Naive thymus-derived CD8-positive, alpha-beta T cell (primary cell): Measurements from ENCODE around the gene SCN4A. TPM values are rescaled to one million over a fixed set of nuclear protein-coding genes. Genes with fewer than 3 reads are reported as not detected.
A peak's percentile ranks its signal among the peaks of the same experiment; 100 is the strongest.
"Not testable (repeated sequence)": the region's sequence is repeated elsewhere in the genome, so short reads cannot be mapped to it uniquely, and the experiment has no call there.

ENCODE experiments used
- ATAC-seq, 2 donors: fragments of 150-1000 bp; cut with Tn5 transposase in 1 of 2; sonication (Bioruptor Pico), chemical (Tn5 transposase) in 1 of 2; 1 replicate in 1 of 2; 2 replicates in 1 of 2; pipeline ENCODE4 v1.10.0; 2021; ENCODE audit warnings: mild to moderate bottlenecking in 2 of 2, moderate library complexity in 2 of 2
- POLR2A ChIA-PET: fragments of 350-600 bp; sonication (Branson Sonifier 250); formaldehyde crosslinking; loops from one replicate; lab custom pipeline; 2021; ENCODE audit warnings: antibody characterized with exemption; lab: Charles Lee
- DNase-seq, 10 donors: peaks; one replicate each; pipeline versions ENCODE4 v3.0.0 to v3.0.0-alpha.2; 2020 to 2022
- H3K27ac Mint-ChIP-seq, 10 donors: one replicate each; pipeline ENCODE4 v1.8.0; 2020 to 2022; ENCODE audit warnings: mild to moderate bottlenecking in 10 of 10, mixed read lengths in 10 of 10, moderate library complexity in 4 of 10, inconsistent platforms in 1 of 10
- H3K27me3 Mint-ChIP-seq, 5 donors: one replicate each; pipeline ENCODE4 v1.8.0; 2021 to 2022; ENCODE audit warnings: mixed read lengths in 5 of 5
- H3K36me3 Mint-ChIP-seq, 3 donors: one replicate each; pipeline ENCODE4 v1.8.0; 2020 to 2022; ENCODE audit warnings: mixed read lengths in 3 of 3, mild to moderate bottlenecking in 2 of 3, inconsistent platforms in 1 of 3
- H3K4me1 Mint-ChIP-seq, 4 donors: one replicate each; pipeline ENCODE4 v1.8.0; 2021 to 2022; ENCODE audit warnings: mixed read lengths in 4 of 4
- H3K4me3 Mint-ChIP-seq, 10 donors: one replicate each; pipeline ENCODE4 v1.8.0; 2020 to 2022; ENCODE audit warnings: mild to moderate bottlenecking in 10 of 10, mixed read lengths in 10 of 10, moderate library complexity in 6 of 10, inconsistent platforms in 1 of 10
- H3K9me3 Mint-ChIP-seq, 9 donors: one replicate each; pipeline ENCODE4 v1.8.0; 2020 to 2022; ENCODE audit warnings: mixed read lengths in 9 of 9, mild to moderate bottlenecking in 3 of 9, inconsistent platforms in 1 of 9, moderate library complexity in 1 of 9
- polyA plus RNA-seq, 3 donors: library from polyadenylated mRNA; unstranded; fragments of 300-500 nt; fragmentation: Illumina TruSeq; gene quantifications; one replicate each; pipeline ENCODE4 v1.2.3, GENCODE V29; 2021
- total RNA-seq, 8 experiments: library from RNA in 2 of 8; stranded (reverse) in 2 of 8; gene quantifications; one replicate each; pipeline ENCODE4 v1.2.3 and lab custom pipeline; 2021 to 2026

SCN4A gene
- total and polyA plus RNA-seq, 5 experiments from 2014 or later = 0.05 to 0.22 TPM; not detected in 3

GRCh38 chr17:63989622-63990345, 17.1 kb upstream of the SCN4A start:
- DNase-seq = no peak
- POLR2A ChIA-PET = interaction anchor here (1.0 to 2.1 kb wide), 8 partner anchors 10 to 71 kb away, joined by 3 to 12 read pairs (median 6); partner anchors contain the start of genes GH1 and ICAM2
- no peak for ATAC-seq
- H3K27me3 Mint-ChIP-seq = no peaks in the 10 kb centered on the region
- no peaks in the 10 kb centered on the region for H3K36me3 Mint-ChIP-seq
- peaks cover 20 to 63% (median 43%) of the 10 kb centered on the region in 4 donors for H3K4me1 Mint-ChIP-seq
- H3K27ac Mint-ChIP-seq = peak overlapping the region in 6 of 10 donors; percentile 53 to 83 (median 73)
- no peaks in the 10 kb centered on the region for H3K9me3 Mint-ChIP-seq
- peak overlapping the region in 4 of 10 donors; percentile 10 to 84 (median 73) for H3K4me3 Mint-ChIP-seq

GRCh38 chr17:63988741-63989621, 16.3 kb upstream of the SCN4A start:
- no peak overlapping the region for H3K4me3 Mint-ChIP-seq
- H3K4me1 Mint-ChIP-seq = peaks cover 20 to 62% (median 42%) of the 10 kb centered on the region in 4 donors
- H3K9me3 Mint-ChIP-seq = no peaks in the 10 kb centered on the region
- POLR2A ChIA-PET = interaction anchor here (0.6 to 2.1 kb wide), 3 partner anchors 9 to 11 kb away, joined by 3 to 7 read pairs (median 3); partner anchors contain the start of gene PRR29
- ATAC-seq (no peak), DNase-seq (no peak)
- no peaks in the 10 kb centered on the region for H3K27me3 Mint-ChIP-seq
- peak overlapping the region in 1 of 10 donors; percentile 40 for H3K27ac Mint-ChIP-seq
- no peaks in the 10 kb centered on the region for H3K36me3 Mint-ChIP-seq

GRCh38 chr17:63988127-63988478, 15.4 kb upstream of the SCN4A start:
- DNase-seq (no peak), ATAC-seq (no peak)
- Mint-ChIP-seq H3K4me1 (peaks cover 16 to 56% (median 36%) of the 10 kb centered on the region in 4 donors), H3K27me3 (no peaks in the 10 kb centered on the region), H3K9me3 (peaks cover 0 to under 1% (median 0%) of the 10 kb centered on the region in 9 donors), H3K4me3 (no peak overlapping the region), H3K36me3 (no peaks in the 10 kb centered on the region), H3K27ac (no peak overlapping the region)
- POLR2A ChIA-PET = interaction anchor here (1.3 kb wide), 1 partner anchor 10 kb away, joined by 3 read pairs; the partner anchor contains the start of gene PRR29

- POLR2A ChIA-PET = interaction anchor here (0.6 kb wide), 1 partner anchor 150 kb away, joined by 3 read pairs; no protein-coding TSS in a partner anchor
- DNase-seq (no peak), ATAC-seq (no peak)
- Mint-ChIP-seq H3K27ac (peak overlapping the region in 1 of 10 donors; percentile 9), H3K27me3 (no peaks in the 10 kb centered on the region), H3K4me3 (no peak overlapping the region), H3K4me1 (peaks cover 13 to 52% (median 32%) of the 10 kb centered on the region in 4 donors), H3K36me3 (peaks cover 0 to 4% (median 0%) of the 10 kb centered on the region in 3 donors), H3K9me3 (peaks cover 0 to 7% (median 4%) of the 10 kb centered on the region in 9 donors)
Measured at GRCh38 chr17:63987221-63988126, 14.8 kb upstream of the SCN4A start.

GRCh38 chr17:63986821-63987220, 14.1 kb upstream of the SCN4A start:
- DNase-seq (no peak), ATAC-seq (no peak)
- peak overlapping the region in 2 of 10 donors; percentile 14 to 28 for H3K27ac Mint-ChIP-seq
- H3K36me3 Mint-ChIP-seq = peaks cover 0 to 4% (median 3%) of the 10 kb centered on the region in 3 donors
- H3K9me3 Mint-ChIP-seq = peaks cover 4 to 14% (median 9%) of the 10 kb centered on the region in 9 donors
- H3K4me1 Mint-ChIP-seq = peaks cover 12 to 46% (median 28%) of the 10 kb centered on the region in 4 donors
- peak overlapping the region in 2 of 10 donors; percentile 1 to 9 for H3K4me3 Mint-ChIP-seq
- POLR2A ChIA-PET = interaction anchor here (0.6 kb wide), 1 partner anchor 150 kb away, joined by 3 read pairs; no protein-coding TSS in a partner anchor
- H3K27me3 Mint-ChIP-seq = no peaks in the 10 kb centered on the region

- no peak for ATAC-seq
Measured at GRCh38 chr17:63985387-63986140, 12.8 kb upstream of the SCN4A start.

GRCh38 chr17:63984651-63985386, 12.1 kb upstream of the SCN4A start:
- ATAC-seq (peak; percentile 81 to 89), DNase-seq (peak in 7 of 10 donors; percentile 12 to 45 (median 36))
- POLR2A ChIA-PET = interaction anchor here (1.1 to 1.6 kb wide), 5 partner anchors 9 to 161 kb away, joined by 3 to 5 read pairs (median 4); partner anchors contain the start of genes CD79B and ICAM2
- Mint-ChIP-seq H3K9me3 (peaks cover 4 to 15% (median 10%) of the 10 kb centered on the region in 9 donors), H3K4me1 (peaks cover 3 to 30% (median 14%) of the 10 kb centered on the region in 4 donors), H3K27ac (peak overlapping the region in 6 of 10 donors; percentile 24 to 79 (median 64)), H3K4me3 (peak overlapping the region in 2 of 10 donors; percentile 26 to 36), H3K27me3 (no peaks in the 10 kb centered on the region), H3K36me3 (peaks cover 0 to 4% (median 4%) of the 10 kb centered on the region in 3 donors)

More at GRCh38 chr17:63985387-63986140, 12.8 kb upstream of the SCN4A start:
- no peak for DNase-seq
- POLR2A ChIA-PET = interaction anchor here (0.7 to 1.6 kb wide), 5 partner anchors 8 to 160 kb away, joined by 3 to 5 read pairs (median 4); partner anchors contain the start of gene CD79B
- Mint-ChIP-seq H3K36me3 (peaks cover 0 to 4% (median 4%) of the 10 kb centered on the region in 3 donors), H3K9me3 (peaks cover 4 to 15% (median 10%) of the 10 kb centered on the region in 9 donors), H3K4me3 (peak overlapping the region in 1 of 10 donors; percentile 26), H3K4me1 (peaks cover 10 to 37% (median 21%) of the 10 kb centered on the region in 4 donors), H3K27ac (peak overlapping the region in 5 of 10 donors; percentile 24 to 79 (median 57)), H3K27me3 (no peaks in the 10 kb centered on the region)

GRCh38 chr17:63984236-63984635, 11.5 kb upstream of the SCN4A start:
- Mint-ChIP-seq H3K4me1 (peaks cover 0 to 27% (median 12%) of the 10 kb centered on the region in 4 donors), H3K9me3 (peaks cover 4 to 15% (median 10%) of the 10 kb centered on the region in 9 donors), H3K27ac (peak overlapping the region in 1 of 10 donors; percentile 27), H3K36me3 (peaks cover 0 to 4% (median 4%) of the 10 kb centered on the region in 3 donors), H3K27me3 (no peaks in the 10 kb centered on the region), H3K4me3 (no peak overlapping the region)
- POLR2A ChIA-PET = interaction anchor here (1.2 to 1.5 kb wide), 2 partner anchors 10 to 36 kb away, joined by 4 to 5 read pairs; partner anchors contain the start of gene ICAM2
- no peak for DNase-seq
- no peak for ATAC-seq

- POLR2A ChIA-PET = no interaction called here
- Mint-ChIP-seq H3K4me1 (peaks cover 0 to 27% (median 12%) of the 10 kb centered on the region in 4 donors), H3K36me3 (peaks cover 0 to 4% (median 4%) of the 10 kb centered on the region in 3 donors), H3K27ac (no peak overlapping the region), H3K27me3 (no peaks in the 10 kb centered on the region), H3K9me3 (peaks cover 4 to 15% (median 10%) of the 10 kb centered on the region in 9 donors), H3K4me3 (no peak overlapping the region)
- DNase-seq (no peak), ATAC-seq (no peak)
Measured at GRCh38 chr17:63983320-63983719, 10.6 kb upstream of the SCN4A start.

GRCh38 chr17:63982641-63983040, 9.9 kb upstream of the SCN4A start:
- DNase-seq, H3K4me3 Mint-ChIP-seq, POLR2A ChIA-PET, H3K36me3 Mint-ChIP-seq, ATAC-seq, H3K27me3 Mint-ChIP-seq: not testable (repeated sequence)
- peaks cover 4 to 15% (median 10%) of the 10 kb centered on the region in 9 donors for H3K9me3 Mint-ChIP-seq
- H3K4me1 Mint-ChIP-seq = peaks cover 0 to 25% (median 12%) of the 10 kb centered on the region in 4 donors
- peak overlapping the region in 1 of 10 donors; percentile 75 for H3K27ac Mint-ChIP-seq
